GM12891 (cell line): ENCODE measurements around the gene AUH.
"Not testable (repeated sequence)": the region's sequence is repeated elsewhere in the genome, so short reads cannot be mapped to it uniquely, and the experiment has no call there.

ENCODE experiments used
- DNase-seq: peaks from one replicate; pipeline ENCODE4 v3.0.0; 2011; ENCODE audit warnings: low spot score; ENCODE audit not compliant: insufficient read length
- FAIRE-seq: peaks from 2 replicates; lab custom pipeline; 2011; peaks lifted over from hg19 to GRCh38; lab: Jason Lieb, UNC
- PAX5 ChIP-seq: IDR thresholded peaks from 2 replicates; pipeline ENCODE4 v1.6.1; 2011; ENCODE audit warnings: low read length, moderate library complexity, mild to moderate bottlenecking; ENCODE audit not compliant: insufficient read depth, severe bottlenecking
- POLR2A ChIP-seq: IDR thresholded peaks from 2 replicates; pipeline ENCODE4 v1.6.1; 2011; ENCODE audit warnings: low read depth, low read length, control low read depth
- POLR2AphosphoS5 ChIP-seq: IDR thresholded peaks from 2 replicates; pipeline ENCODE4 v1.6.1; 2011; ENCODE audit warnings: low read depth, low read length, control low read depth
- POU2F2 ChIP-seq: IDR thresholded peaks from 2 replicates; pipeline ENCODE4 v1.6.1; 2011; ENCODE audit warnings: low read depth, mild to moderate bottlenecking, control low read depth, low read length, moderate library complexity
- SPI1 ChIP-seq: IDR thresholded peaks from 2 replicates; pipeline ENCODE4 v1.6.1; 2011; ENCODE audit warnings: low read depth, low read length, control low read depth
- TAF1 ChIP-seq: IDR thresholded peaks from 2 replicates; pipeline ENCODE4 v1.6.1; 2011; ENCODE audit warnings: low read depth, low read length, control low read depth

AUH gene

DNA sequence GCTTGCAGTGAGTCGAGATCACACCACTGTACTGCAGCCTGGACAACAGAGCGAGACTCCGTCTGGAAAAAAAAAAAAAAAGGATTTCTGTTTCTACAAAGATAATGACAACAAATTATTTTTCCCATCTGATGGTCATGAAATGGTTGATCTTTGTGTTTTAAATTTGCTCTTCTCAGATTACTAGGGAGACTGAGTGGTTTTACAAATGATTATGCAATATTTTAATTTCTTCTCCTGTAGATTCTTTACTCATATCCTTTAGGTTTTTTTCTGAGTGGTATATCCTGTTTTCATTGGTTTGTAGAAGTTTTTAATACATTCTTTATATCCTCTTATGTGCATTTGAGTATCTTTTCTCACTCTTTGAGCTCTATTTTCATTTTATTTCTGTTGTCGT, 20.6 kb upstream of the AUH start:
- FAIRE-seq = no peak
- DNase-seq = no peak
- TF ChIP-seq SPI1 = no peak
- no peak for TF ChIP-seq POU2F2
- TF ChIP-seq PAX5 = no peak
- TF ChIP-seq POLR2A = no peak
- no peak for TF ChIP-seq TAF1
- no peak for TF ChIP-seq POLR2AphosphoS5

DNA sequence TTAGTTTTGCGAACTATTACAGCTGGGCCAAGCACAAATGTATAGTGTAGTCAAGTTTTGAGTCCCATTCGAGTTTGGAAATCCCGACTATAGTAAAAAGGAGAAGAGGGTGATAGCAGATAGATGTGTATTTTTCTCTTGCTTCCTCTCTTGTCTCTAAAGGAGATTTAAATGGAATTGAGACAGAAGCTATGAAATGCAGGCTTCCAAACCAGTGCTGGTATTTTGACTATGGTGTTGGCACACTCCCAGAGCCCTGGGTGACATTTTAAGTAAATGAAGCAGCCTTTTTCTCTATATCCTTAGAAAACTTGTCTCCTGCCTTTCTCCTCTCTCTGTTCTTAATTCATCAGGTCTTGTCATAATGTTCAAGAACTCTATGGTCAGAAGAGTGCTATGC, 17.7 kb upstream of the AUH start:
- DNase-seq = no peak
- TF ChIP-seq POU2F2 (no peak), PAX5 (no peak), POLR2AphosphoS5 (no peak), POLR2A (no peak), TAF1 (no peak), SPI1 (no peak)
- no peak for FAIRE-seq

GRCh38 chr9:91378695-91379127, 17.0 kb upstream of the AUH start:
- DNase-seq (no peak), FAIRE-seq (no peak)

GRCh38 chr9:91378054-91378453, 16.3 kb upstream of the AUH start:
- not testable (repeated sequence) for FAIRE-seq, DNase-seq

More at GRCh38 chr9:91378695-91379127, 17.0 kb upstream of the AUH start:
- TF ChIP-seq POLR2A = no peak
- no peak for TF ChIP-seq TAF1
- TF ChIP-seq PAX5 = no peak
- TF ChIP-seq POLR2AphosphoS5 = no peak
- TF ChIP-seq POU2F2 = no peak
- TF ChIP-seq SPI1 = no peak

- FAIRE-seq (no peak), DNase-seq (no peak)
- no peak for TF ChIP-seq PAX5
- TF ChIP-seq TAF1 = no peak
- TF ChIP-seq POU2F2 = no peak
- TF ChIP-seq SPI1 = no peak
- no peak for TF ChIP-seq POLR2A
- no peak for TF ChIP-seq POLR2AphosphoS5
Measured at GRCh38 chr9:91376239-91376638, 14.5 kb upstream of the AUH start.

- no peak for FAIRE-seq
- no peak for DNase-seq
- no peak for TF ChIP-seq POLR2A
- TF ChIP-seq SPI1 = no peak
- no peak for TF ChIP-seq PAX5
- no peak for TF ChIP-seq TAF1
- TF ChIP-seq POLR2AphosphoS5 = no peak
- TF ChIP-seq POU2F2 = no peak
Measured at GRCh38 chr9:91374939-91375338, 13.2 kb upstream of the AUH start.

DNA sequence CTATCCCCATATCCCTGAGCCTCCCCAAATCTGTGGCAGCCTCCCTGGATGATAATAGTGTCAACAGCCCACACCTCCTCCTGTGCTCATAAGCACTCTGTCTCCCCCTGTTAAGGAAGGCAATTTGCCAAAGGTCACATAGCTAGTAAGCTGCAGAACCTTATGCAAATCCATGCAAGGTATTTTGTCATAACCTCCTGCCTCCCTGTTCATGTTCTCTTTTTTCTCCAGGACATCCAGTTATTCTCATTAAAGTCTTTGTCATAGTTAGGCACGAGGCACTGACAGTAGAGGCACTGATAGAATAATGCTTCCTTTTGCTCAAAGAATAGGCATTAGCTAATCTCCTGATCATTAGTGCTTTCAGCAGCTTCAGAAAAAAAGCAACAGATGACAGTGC, 10.2 kb upstream of the AUH start:
- FAIRE-seq (no peak), DNase-seq (no peak)
- TF ChIP-seq POLR2A = no peak
- no peak for TF ChIP-seq TAF1
- TF ChIP-seq SPI1 = no peak
- no peak for TF ChIP-seq PAX5
- no peak for TF ChIP-seq POU2F2
- no peak for TF ChIP-seq POLR2AphosphoS5

DNA sequence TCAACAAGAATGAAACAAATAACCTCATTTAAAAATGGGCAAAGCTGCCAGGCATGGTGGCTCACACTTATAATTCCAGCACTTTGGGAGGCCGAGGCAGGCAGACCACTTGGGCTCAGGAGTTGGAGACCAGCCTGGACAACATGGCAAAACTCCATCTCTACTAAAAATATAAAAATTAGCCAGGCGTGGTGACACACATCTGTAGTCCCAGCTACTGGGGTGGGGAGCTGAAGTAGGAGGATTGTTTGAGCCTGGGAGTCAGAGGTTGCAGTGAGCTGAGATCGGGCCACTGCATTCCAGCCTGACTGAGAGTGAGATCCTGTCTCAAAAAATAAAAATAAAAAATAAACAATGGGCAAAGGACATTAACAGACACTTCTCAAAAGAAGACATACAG, 8.3 kb upstream of the AUH start:
- DNase-seq, FAIRE-seq: not testable (repeated sequence)

GRCh38 chr9:91364702-91365101, 3.0 kb upstream of the AUH start:
- FAIRE-seq = no peak
- TF ChIP-seq POLR2AphosphoS5 (no peak), POLR2A (no peak), POU2F2 (no peak), SPI1 (no peak), TAF1 (no peak), PAX5 (no peak)
- no peak for DNase-seq

DNA sequence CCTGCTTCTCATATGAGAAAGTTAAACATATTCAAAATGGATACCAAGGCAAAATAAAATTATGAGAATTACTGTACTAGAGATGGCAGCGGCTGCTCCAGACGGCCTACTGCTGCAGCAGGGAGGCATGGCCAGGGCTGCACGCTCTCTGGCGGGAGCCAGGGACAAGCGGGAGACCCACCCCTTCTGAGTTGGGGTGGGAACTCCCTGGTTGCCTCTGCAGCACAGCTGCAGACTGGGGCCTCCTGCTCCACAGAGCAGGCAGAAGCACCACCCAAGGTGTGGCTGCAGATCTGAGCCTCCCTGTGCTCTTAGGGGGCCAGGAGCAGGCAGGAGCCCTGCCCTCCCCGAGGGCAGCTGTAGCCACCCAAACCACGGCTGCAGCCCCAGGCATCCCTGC, 2.3 kb upstream of the AUH start:
- DNase-seq (no peak), FAIRE-seq (no peak)
- TF ChIP-seq POLR2A (no peak), SPI1 (no peak), PAX5 (no peak), TAF1 (no peak), POU2F2 (no peak), POLR2AphosphoS5 (no peak)

GRCh38 chr9:91362051-91362611, 413 bp upstream of the AUH start:
- FAIRE-seq (no peak), DNase-seq (no peak)
- TF ChIP-seq POLR2AphosphoS5 = no peak
- TF ChIP-seq SPI1 = no peak
- TF ChIP-seq PAX5 = no peak
- no peak for TF ChIP-seq TAF1
- TF ChIP-seq POU2F2 = no peak
- TF ChIP-seq POLR2A = no peak
